Measurements from ENCODE around the gene DCTN1.

The DCTN1 gene

GRCh38 chr2:74413001-74413698, 33.0 kb upstream of the DCTN1 start:
- no peak for DNase-seq (ENCODE audit: low read depth)

- no peak for DNase-seq (ENCODE audit: low read depth)
Measured at GRCh38 chr2:74407682-74408081, 27.6 kb upstream of the DCTN1 start.

GRCh38 chr2:74406035-74406434, 25.9 kb upstream of the DCTN1 start:
- no peak for DNase-seq (ENCODE audit: low read depth)

GRCh38 chr2:74401891-74402290, 21.8 kb upstream of the DCTN1 start:
- no peak for DNase-seq (ENCODE audit: low read depth)

- DNase-seq (ENCODE audit: low read depth): peak; percentile 35
Measured at GRCh38 chr2:74399785-74400184, 19.7 kb upstream of the DCTN1 start.

GRCh38 chr2:74396149-74396548, 16.0 kb upstream of the DCTN1 start:
- no peak for DNase-seq (ENCODE audit: low read depth)

- DNase-seq (ENCODE audit: low read depth): no peak
Measured at GRCh38 chr2:74393525-74393924, 13.4 kb upstream of the DCTN1 start.

GRCh38 chr2:74392449-74392743, 12.3 kb upstream of the DCTN1 start:
- no peak for DNase-seq (ENCODE audit: low read depth)

GRCh38 chr2:74391580-74392448, 11.7 kb upstream of the DCTN1 start:
- DNase-seq (ENCODE audit: low read depth): peak; percentile 85

GRCh38 chr2:74391209-74391579, 11.1 kb upstream of the DCTN1 start:
- DNase-seq (ENCODE audit: low read depth): peak; percentile 58

GRCh38 chr2:74390606-74391005, 10.5 kb upstream of the DCTN1 start:
- no peak for DNase-seq (ENCODE audit: low read depth)

GRCh38 chr2:74387346-74387745, 7.2 kb upstream of the DCTN1 start:
- DNase-seq (ENCODE audit: low read depth): peak; percentile 58

GRCh38 chr2:74385396-74385795, 5.3 kb upstream of the DCTN1 start:
- DNase-seq (ENCODE audit: low read depth): no peak

- peak; percentile 55 for DNase-seq (ENCODE audit: low read depth)
Measured at GRCh38 chr2:74384051-74384450, 3.9 kb upstream of the DCTN1 start.

- peak; percentile 63 for DNase-seq (ENCODE audit: low read depth)
Measured at GRCh38 chr2:74383254-74383653, 3.1 kb upstream of the DCTN1 start.

- DNase-seq (ENCODE audit: low read depth): no peak
Measured at GRCh38 chr2:74381751-74382150, 1.6 kb upstream of the DCTN1 start.

- no peak for DNase-seq (ENCODE audit: low read depth)
Measured at GRCh38 chr2:74378007-74378406, 2.1 kb downstream of the DCTN1 start.

- no peak for DNase-seq (ENCODE audit: low read depth)
Measured at GRCh38 chr2:74375838-74376237, 4.3 kb downstream of the DCTN1 start.

- peak; percentile 79 for DNase-seq (ENCODE audit: low read depth)
Measured at GRCh38 chr2:74374509-74375205, 5.5 kb downstream of the DCTN1 start.

- DNase-seq (ENCODE audit: low read depth): no peak
Measured at GRCh38 chr2:74373985-74374384, 6.1 kb downstream of the DCTN1 start.

- no peak for DNase-seq (ENCODE audit: low read depth)
Measured at GRCh38 chr2:74373221-74373676, 6.9 kb downstream of the DCTN1 start.

- no peak for DNase-seq (ENCODE audit: low read depth)
Measured at GRCh38 chr2:74372674-74373073, 7.4 kb downstream of the DCTN1 start.

GRCh38 chr2:74371421-74371820, 8.7 kb downstream of the DCTN1 start:
- no peak for DNase-seq (ENCODE audit: low read depth)
